HT1080 (cell line): ENCODE measurements around the gene ZNF512. TPM values are rescaled to one million over a fixed set of nuclear protein-coding genes. Genes with fewer than 3 reads are reported as not detected.

Experiments used
- DNase-seq: peaks from one replicate; pipeline ENCODE4 v3.0.0-alpha.2; 2015; ENCODE audit warnings: low read depth
- total RNA-seq: library from RNA; depleted of rRNA; stranded (reverse); fragments of >200 nt; shearing (Covaris generic); gene quantifications from 2 replicates; pipeline ENCODE4 v1.2.3, GENCODE V29; 2014

Gene ZNF512
- total RNA-seq, 1 experiment from 2014 or later, result 25.2 TPM

DNA sequence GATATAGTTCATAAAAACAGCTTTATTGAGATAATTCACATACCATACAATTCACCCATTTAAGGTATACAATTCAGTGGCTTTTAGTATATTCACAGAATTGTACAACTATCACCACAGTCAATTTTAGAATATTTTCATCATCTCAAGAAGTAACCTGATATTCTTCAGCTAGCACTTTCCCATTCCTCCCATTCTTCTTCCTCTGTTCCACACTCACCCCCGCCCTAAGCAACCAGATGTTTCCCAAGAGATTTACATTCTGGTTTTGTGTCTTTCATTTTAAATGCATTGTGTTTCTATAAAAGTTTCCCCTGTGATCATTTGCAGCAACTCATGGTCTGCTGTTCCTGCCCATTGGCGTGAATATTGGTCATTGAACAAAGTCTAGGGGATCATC, 51.4 kb downstream of the ZNF512 start:
- DNase-seq, result no peak

GRCh38 chr2:27636766-27637165, 53.9 kb downstream of the ZNF512 start:
- DNase-seq, result no peak

GRCh38 chr2:27638037-27638637, 55.3 kb downstream of the ZNF512 start:
- peak; percentile 92 for DNase-seq

DNA sequence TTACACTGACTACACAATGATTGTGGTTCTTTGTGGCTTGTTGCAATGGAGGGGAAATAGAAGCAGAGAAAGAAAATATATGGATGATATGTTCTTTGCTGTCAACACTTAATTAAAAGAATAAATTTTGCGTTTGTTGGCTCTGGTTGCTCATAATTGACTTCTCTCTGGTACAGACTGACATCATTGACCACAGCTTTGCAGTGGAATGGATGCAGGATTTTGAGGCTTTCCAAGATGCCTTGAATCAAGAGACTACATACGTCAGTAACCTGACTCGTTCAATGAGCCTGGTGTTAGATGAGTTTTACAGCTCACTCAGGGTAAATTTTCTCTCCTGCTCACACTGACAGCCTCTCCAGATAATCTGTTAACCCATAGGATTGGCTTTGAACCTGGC, 55.9 kb downstream of the ZNF512 start:
- peak; percentile 71 for DNase-seq

GRCh38 chr2:27640722-27641245, 57.9 kb downstream of the ZNF512 start:
- no peak for DNase-seq

DNA sequence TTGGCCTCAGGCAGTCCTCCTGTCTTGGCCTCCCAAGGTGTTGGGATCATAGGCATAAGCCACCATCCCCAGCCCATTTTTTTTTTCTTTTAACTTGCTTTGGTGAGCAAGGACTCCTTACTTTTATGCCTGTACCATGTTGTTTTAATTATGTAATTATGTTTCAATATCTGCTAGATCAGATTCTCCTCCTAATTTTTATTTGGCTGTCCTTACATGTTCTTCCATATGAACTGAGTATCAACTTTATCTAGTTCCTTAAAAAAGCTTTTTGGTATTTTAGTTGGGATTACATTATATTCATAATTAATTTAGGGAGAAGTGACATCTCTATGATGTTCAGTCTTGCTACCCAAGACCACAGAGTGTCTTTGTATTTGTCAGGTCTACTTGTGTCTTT, 62.4 kb downstream of the ZNF512 start:
- DNase-seq, result no peak

DNA sequence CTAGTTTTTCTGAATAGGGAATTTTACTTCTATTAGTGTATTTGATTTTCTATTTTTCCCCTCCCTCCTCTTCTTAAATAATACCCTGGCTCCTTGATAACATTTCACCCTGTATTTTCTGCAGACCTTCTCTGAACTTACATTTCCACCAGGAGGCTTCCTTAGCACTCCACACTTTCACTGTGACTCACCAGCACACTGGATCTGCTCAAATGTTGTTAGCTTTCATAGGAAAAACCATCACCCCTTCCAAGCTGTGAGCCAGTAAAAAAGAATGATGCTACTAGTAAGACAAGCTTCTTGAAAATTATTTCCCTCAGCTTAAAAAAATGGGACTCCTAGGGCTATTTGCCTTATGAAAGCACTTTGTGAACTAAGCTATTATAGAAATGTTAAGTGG, 64.4 kb downstream of the ZNF512 start:
- DNase-seq, result peak; percentile 23

DNA sequence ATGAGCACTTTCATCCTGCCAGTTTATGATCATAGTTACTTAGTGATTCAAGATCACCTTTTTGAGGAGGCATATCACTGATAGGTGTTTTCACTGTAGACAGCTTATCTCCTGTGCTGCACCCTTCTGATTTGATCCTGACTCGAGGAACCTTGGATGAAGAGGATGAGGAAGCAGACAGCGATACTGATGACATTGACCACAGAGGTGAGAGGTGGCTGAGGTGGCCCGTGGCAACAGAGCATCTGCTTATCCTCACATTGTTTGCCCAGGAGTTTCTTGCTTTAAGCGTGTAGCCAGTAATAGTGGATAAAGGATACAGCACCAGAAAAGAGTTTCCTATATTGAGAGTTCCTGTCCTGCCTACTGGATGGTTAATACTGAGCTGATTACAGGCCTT, 64.9 kb downstream of the ZNF512 start:
- no peak for DNase-seq

DNA sequence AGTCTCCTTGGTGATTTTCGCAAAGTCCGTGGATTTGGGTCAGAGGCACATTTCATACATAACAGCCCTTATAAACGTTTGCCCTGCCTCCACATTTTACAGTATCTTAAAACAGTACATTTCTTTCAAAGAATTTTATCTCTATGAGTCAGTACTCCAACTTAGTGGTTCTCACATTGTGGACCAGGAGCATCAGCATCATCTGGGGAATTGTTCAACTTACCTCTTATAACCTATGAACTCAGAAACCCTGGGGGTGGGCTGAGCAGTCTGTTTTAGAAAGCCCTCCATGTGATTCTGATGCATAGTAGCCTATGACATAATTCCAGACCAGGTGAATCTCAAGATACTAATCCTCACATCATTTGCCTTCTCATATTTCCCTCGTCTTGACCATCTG, 68.2 kb downstream of the ZNF512 start:
- no peak for DNase-seq

- no peak for DNase-seq
These were observed 69.5 kb downstream of the ZNF512 start for GRCh38 chr2:27652341-27652740.

DNA sequence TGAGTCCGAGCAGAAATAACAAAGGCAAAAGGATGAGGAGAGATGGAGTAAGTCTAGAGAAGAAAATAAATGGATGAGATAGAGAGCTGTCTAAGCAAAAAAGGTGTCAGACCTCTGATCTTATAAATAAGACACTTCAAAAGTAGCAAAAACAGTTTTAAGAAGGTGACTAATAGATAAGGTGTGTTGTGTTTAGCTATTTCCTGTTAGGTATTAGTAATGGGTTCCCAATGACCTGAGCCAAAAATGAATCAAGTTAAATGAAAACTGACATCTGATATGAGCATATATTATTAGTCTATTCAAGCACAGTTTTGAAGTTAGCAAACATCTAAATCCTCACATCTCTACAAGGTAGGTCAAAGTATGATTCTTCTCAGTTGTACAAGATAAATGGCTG, 69.9 kb downstream of the ZNF512 start:
- DNase-seq, result no peak

DNA sequence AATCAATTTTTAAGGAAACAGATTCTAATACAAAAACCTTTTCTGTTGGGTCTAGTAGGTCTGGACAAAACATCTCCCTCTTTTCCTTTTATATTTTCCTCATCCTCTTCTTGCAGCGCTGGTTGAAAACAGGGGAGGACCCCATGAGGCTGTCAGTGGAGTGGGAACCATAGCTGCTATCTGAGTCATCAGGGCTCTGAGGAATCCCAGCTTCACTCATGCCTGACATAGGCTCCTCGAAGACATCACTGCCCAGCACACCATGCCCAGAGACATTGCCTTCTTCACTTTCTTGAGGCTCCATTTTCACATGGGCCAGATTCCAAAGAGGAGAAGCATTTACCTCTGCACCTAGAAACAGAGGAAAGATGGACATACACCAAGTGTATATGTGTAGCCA, 70.6 kb downstream of the ZNF512 start:
- peak; percentile 42 for DNase-seq

DNA sequence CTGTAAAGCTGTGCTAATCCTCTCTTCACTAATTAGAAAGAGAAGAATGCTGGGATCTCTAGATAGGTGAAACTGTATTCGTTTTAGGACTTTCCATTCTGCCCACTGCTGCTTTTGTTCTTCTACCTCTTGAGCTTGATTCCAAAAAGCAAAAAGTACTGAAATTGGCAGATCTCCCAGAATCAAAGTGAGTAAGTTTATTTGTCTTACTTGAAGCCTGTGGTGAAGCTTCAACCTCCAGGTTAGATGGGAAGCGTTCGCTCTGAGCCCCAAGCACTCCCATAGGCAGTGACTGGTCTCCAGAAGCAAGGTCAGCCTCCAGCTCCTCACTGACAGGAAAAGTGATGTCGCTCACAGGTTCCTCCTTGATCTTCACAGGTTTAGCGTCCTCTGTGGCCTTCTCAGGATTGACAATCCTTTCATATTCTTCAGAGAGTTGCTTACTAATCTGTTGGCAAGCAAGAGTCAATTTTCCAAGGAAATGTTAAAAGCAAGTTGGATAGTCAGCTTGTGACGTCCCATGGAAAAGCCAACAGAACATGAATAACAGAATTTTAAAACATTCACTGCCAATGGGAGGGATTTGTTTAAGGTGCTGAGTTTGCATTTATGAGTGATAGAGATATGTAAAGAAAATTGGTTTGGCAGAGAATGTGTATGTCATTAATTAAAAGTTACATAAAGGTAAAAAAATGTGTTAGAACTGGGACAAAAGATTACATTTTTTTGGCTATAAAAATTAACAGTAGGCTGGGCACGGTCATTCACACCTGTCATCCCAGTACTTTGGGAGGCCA, 72.5 kb downstream of the ZNF512 start:
- peak; percentile 74 for DNase-seq

- DNase-seq, result no peak
These were observed 78.5 kb downstream of the ZNF512 start for GRCh38 chr2:27661371-27661770.

- peak; percentile 84 for DNase-seq
These were observed 80.7 kb downstream of the ZNF512 start, which contains the start of the genes SLC4A1AP and SUPT7L for GRCh38 chr2:27663285-27664153. Gene SLC4A1AP (plus strand): TSS chr2:27663889. CDS start chr2:27663915, 26 bp downstream. Gene SUPT7L (minus strand): TSS chr2:27663614. CDS start chr2:27662192, 1,422 bp downstream.

GRCh38 chr2:27664154-27664574, 81.3 kb downstream of the ZNF512 start:
- no peak for DNase-seq

DNA sequence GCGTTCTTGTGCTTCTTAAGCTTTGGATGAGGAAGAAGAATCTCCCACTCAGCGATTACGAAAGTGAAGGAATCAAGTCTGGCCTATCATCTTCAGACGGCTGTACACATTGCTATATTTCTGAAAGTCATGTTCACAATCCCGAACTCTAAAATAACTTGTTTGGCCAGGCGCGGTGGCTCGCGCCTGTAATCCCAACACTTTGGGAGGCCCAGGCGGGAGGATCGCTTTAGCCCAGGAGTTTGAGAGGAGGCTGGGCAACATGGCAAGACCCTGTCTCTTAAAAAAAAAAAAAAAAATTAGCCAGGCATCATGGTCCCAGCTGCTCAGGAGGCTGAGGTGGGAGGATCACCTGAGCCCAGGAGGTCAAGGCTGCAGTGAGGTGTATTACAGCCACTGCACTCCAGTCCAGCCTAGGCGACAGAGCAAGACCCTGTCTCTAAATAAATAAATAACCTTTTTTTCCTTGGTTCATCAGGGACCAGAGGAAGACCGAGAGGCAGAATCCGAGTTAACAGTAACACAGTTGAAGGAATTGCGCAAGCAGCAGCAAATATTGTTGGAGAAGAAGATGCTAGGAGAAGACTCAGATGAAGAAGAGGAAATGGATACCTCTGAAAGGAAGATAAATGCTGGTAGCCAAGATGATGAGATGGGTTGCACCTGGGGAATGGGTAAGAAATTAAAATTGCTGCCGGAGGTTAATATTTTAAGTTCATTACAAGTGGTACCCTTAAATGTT, 82.0 kb downstream of the ZNF512 start:
- DNase-seq, result no peak

DNA sequence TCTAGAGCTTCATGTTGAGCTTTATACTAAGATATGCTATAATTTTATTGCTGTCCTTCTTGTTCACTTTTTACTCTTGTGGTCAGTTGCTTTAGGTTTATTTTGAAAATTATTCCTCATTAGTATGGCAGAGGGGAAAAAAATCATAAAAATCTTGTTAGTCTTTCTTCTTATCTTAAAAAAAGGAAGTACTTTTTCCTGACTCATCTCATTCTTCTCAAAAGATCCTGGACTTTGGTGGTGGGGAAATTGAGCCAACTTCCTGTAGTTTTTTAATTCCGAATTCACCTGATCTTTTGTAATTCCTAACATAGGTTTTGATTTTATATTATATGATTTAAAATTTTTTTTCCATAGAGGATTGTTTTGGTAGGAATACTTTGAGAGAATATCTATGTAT, 84.6 kb downstream of the ZNF512 start:
- no peak for DNase-seq

DNA sequence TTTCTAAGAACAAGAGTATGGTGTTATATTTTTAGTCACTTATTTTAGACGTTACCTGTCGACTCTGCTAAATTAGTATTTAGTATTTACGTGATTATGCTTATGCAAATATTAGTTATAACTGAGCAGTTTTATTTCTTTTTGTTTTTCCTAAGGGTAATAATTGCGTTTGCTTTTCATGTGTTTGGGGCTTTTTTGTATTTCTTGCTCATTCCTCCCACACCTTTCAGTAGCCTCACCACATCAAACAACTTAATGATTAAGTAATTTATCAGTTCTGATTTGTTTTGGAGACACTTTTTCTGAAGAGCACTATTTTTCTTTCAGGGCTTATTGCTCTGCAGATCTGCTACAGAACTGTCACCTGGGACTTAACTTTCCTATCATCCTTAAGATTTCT, 88.4 kb downstream of the ZNF512 start:
- DNase-seq, result no peak
